HepG2 (cell line): ENCODE results near the gene GPR55. TPM values are rescaled to one million over a fixed set of nuclear protein-coding genes. Genes with fewer than 3 reads are reported as not detected.
A peak's percentile ranks its signal among the peaks of the same experiment; 100 is the strongest.

Experiments
- ATAC-seq: fragments of 200-7000 bp; cut with Tn5 transposase; 3 replicates; pipeline ENCODE4 v1.9.1; 2020; ENCODE audit warnings: mild to moderate bottlenecking, moderate library complexity
- BruUV-seq: library from RNA; stranded (reverse); fragments of 400-500 nt; replicated peaks from 2 replicates; lab custom pipeline; 2021; lab: Mats Ljungman, UMichigan
- CTCF ChIA-PET: fragments of 300-600 bp; formaldehyde crosslinking; extraction: SDS; loops from one replicate; lab custom pipeline; 2021; ENCODE audit warnings: low total read pairs, inconsistent platforms, low intra/inter-chr PET ratio; lab: Yijun Ruan, JAX
- POLR2A ChIA-PET: fragments of 350-600 bp; sonication (Branson Sonifier 250); formaldehyde crosslinking; loops from one replicate; lab custom pipeline; 2020; ENCODE audit warnings: antibody characterized with exemption, inconsistent platforms; lab: Yijun Ruan, JAX
- DNase-seq: peaks from one replicate; pipeline ENCODE4 v3.0.0-alpha.2; 2015; ENCODE audit warnings: low spot score
- FAIRE-seq: peaks from 3 replicates; lab custom pipeline; 2011; peaks lifted over from hg19 to GRCh38; lab: Jason Lieb, UNC
- H2AFZ ChIP-seq: one replicate; pipeline ENCODE4 v1.6.1; 2011; ENCODE audit warnings: low read length, inconsistent platforms
- H3K27ac ChIP-seq: fragments of 300-600 bp; 3 replicates; pipeline ENCODE4 v1.8.0; 2011; ENCODE audit warnings: mixed run types, mild to moderate bottlenecking, mixed read lengths, low read length, inconsistent platforms; ENCODE audit not compliant: insufficient read depth; ENCODE audit errors: extremely low read length
- H3K27me3 ChIP-seq, 2 experiments: fragments of 200-600 bp in 1 of 2; 2 replicates in 1 of 2; 3 replicates in 1 of 2; pipeline versions ENCODE4 v1.6.0 to v1.8.0; 2011; ENCODE audit warnings: low read length in 2 of 2, mild to moderate bottlenecking in 2 of 2, moderate library complexity in 2 of 2, inconsistent platforms in 1 of 2; ENCODE audit not compliant: insufficient read depth in 2 of 2, control insufficient read depth in 1 of 2
- H3K36me3 ChIP-seq, 2 experiments: fragments of 200-600 bp in 1 of 2; replicated peaks in 1 of 2; 2 replicates in 1 of 2; 3 replicates in 1 of 2; pipeline versions ENCODE4 v1.5.1 to v1.8.0; 2011; ENCODE audit warnings: low read length in 2 of 2, inconsistent platforms in 1 of 2; ENCODE audit not compliant: insufficient read depth in 2 of 2, control insufficient read depth in 1 of 2
- H3K4me1 ChIP-seq: 2 replicates; pipeline ENCODE4 v1.5.1; 2012; ENCODE audit warnings: low read length, inconsistent platforms; ENCODE audit not compliant: insufficient read depth
- H3K4me2 ChIP-seq: 2 replicates; pipeline ENCODE4 v1.6.0; 2011; ENCODE audit warnings: low read depth, low read length, inconsistent platforms
- H3K4me3 ChIP-seq, 3 experiments: fragments of 200-600 bp in 1 of 3; sonication (generic), shearing (Covaris generic) in 1 of 3; replicated peaks in 1 of 3; 2 replicates each; pipeline ENCODE4 v1.5.1; 2011 to 2016; ENCODE audit warnings: low read length in 3 of 3, inconsistent platforms in 2 of 3, low read depth in 2 of 3, mild to moderate bottlenecking in 2 of 3, control low read depth in 1 of 3, mixed read lengths in 1 of 3; ENCODE audit not compliant: insufficient read depth in 1 of 3
- H3K79me2 ChIP-seq: one replicate; pipeline ENCODE4 v1.6.1; 2011; ENCODE audit warnings: low read length, inconsistent platforms; ENCODE audit not compliant: insufficient read depth
- H3K9ac ChIP-seq: 2 replicates; pipeline ENCODE4 v1.6.0; 2011; ENCODE audit warnings: mild to moderate bottlenecking, low read depth, low read length, inconsistent platforms; ENCODE audit not compliant: insufficient read depth
- H3K9me3 ChIP-seq: 2 replicates; pipeline ENCODE4 v1.5.1; 2012; ENCODE audit warnings: mild to moderate bottlenecking, low read length
- H4K20me1 ChIP-seq: 2 replicates; pipeline ENCODE4 v1.6.0; 2011; ENCODE audit warnings: inconsistent platforms, mild to moderate bottlenecking, low read length, moderate library complexity; ENCODE audit not compliant: insufficient read depth
- CREB1 ChIP-seq, 2 experiments: fragments of 450-650 bp in 1 of 2; IDR thresholded peaks; 2 replicates each; pipeline ENCODE4 v1.6.1; 2016 to 2017; ENCODE audit warnings: control low read depth in 1 of 2, mild to moderate bottlenecking in 1 of 2, missing compliant biosample characterization in 1 of 2, missing genetic modification characterization in 1 of 2
- PHF5A ChIP-seq: IDR thresholded peaks from one replicate; pipeline ENCODE4 v1.6.1; 2018; ENCODE audit warnings: low read depth, missing genetic modification reagents; ENCODE audit not compliant: unreplicated experiment
- TCF7L2 ChIP-seq: IDR thresholded peaks from 2 replicates; pipeline ENCODE4 v1.6.1; 2011; ENCODE audit warnings: mild to moderate bottlenecking, low read depth, low read length, moderate library complexity
- WGBS: methylation state at CpG from one replicate; pipeline ENCODE4 v1.1.6; 2017; ENCODE audit warnings: low lambda C conversion rate; 5-methylcytosine and 5-hydroxymethylcytosine counted together
- in situ Hi-C: cut with HindIII; loops from 2 replicates; pipeline ENCODE4 v1.10.0; 2017; ENCODE audit warnings: low pct_unique_long_range_greater_than_20kb; ENCODE audit not compliant: extremely low pct_ligation_motif_present
- intact Hi-C: fragments of 100-400 bp; cut with micrococcal nuclease; formaldehyde crosslinking; loops from one replicate; pipeline ENCODE4 v1.10.0; 2022; ENCODE audit not compliant: unreplicated experiment
- polyA plus RNA-seq, 8 experiments: library from polyadenylated mRNA; depleted of rRNA in 3 of 8; stranded (reverse) in 7 of 8; unstranded in 1 of 8; fragments of >200 nt; fragmentation: Illumina TruSeq in 4 of 8; extraction: Trizol in 4 of 8; gene quantifications; 2 replicates each; pipeline versions ENCODE4 v1.2.1 to v1.2.3, GENCODE V29; 2011 to 2016; ENCODE audit warnings: low read depth in 4 of 8, missing spikeins in 1 of 8, mixed read lengths in 1 of 8; ENCODE audit not compliant: insufficient read depth in 1 of 8
- total RNA-seq, 5 experiments: library from RNA; depleted of rRNA; stranded (reverse); fragments of >200 nt; fragmentation: Illumina TruSeq; extraction: Trizol; gene quantifications; 2 replicates each; pipeline ENCODE4 v1.2.3, GENCODE V29; 2016; ENCODE audit warnings: low read depth in 1 of 5

GPR55 gene
- total and polyA plus RNA-seq, 2 of the 13 experiments (the other 11 are each of a cell fraction or from before 2014, with no cell fraction given), result not detected

GRCh38 chr2:230921806-230922595, 3.0 kb downstream of the GPR55 start:
- CTCF ChIA-PET, result no interaction called here
- WGBS, result 9% methylated on average over 11 of the region's 11 CpGs

GRCh38 chr2:230920167-230920566, 4.9 kb downstream of the GPR55 start:
- no peaks in the 10 kb centered on the region for H3K79me2 ChIP-seq
- in situ Hi-C loops, result no loop called here
- TF ChIP-seq PHF5A, result no peak
- intact Hi-C loops, result loop anchor here (2.0 to 5.0 kb wide), 2 partner anchors 55 to 73 kb away; partner anchors contain the start of gene ITM2C
- H3K9me3 ChIP-seq, result no peaks in the 10 kb centered on the region
- 2% methylated on average over 2 of the region's 2 CpGs for WGBS
- H3K27me3 ChIP-seq, result peaks cover 5 to 34% of the 10 kb centered on the region in 2 experiments; a peak in 3 of 5 replicates
- ChIA-PET POLR2A (no interaction called here), CTCF (no interaction called here)
- H3K27ac ChIP-seq, result no peak overlapping the region
- H3K4me1 ChIP-seq, result no peaks in the 10 kb centered on the region
- no peaks in the 10 kb centered on the region for H4K20me1 ChIP-seq
- no peak for FAIRE-seq
- H3K9ac ChIP-seq, result no peak overlapping the region
- ATAC-seq, result no peak
- no peak overlapping the region for H3K4me2 ChIP-seq
- no peak for DNase-seq
- no peak overlapping the region for H2AFZ ChIP-seq
- no TSS peak for BruUV-seq
- no peak overlapping the region for H3K4me3 ChIP-seq
- H3K36me3 ChIP-seq, result no peaks in the 10 kb centered on the region

More at GRCh38 chr2:230921806-230922595, 3.0 kb downstream of the GPR55 start:
- FAIRE-seq (no peak), DNase-seq (no peak), ATAC-seq (no peak)
- Histone ChIP-seq H4K20me1 (no peaks in the 10 kb centered on the region), H3K4me1 (no peaks in the 10 kb centered on the region), H3K4me2 (no peak overlapping the region), H3K79me2 (no peaks in the 10 kb centered on the region), H2AFZ (no peak overlapping the region), H3K36me3 (no peaks in the 10 kb centered on the region), H3K27ac (no peak overlapping the region), H3K9ac (no peak overlapping the region), H3K9me3 (no peaks in the 10 kb centered on the region), H3K27me3 (peaks cover 2 to 35% of the 10 kb centered on the region in 2 experiments; a peak in 3 of 5 replicates), H3K4me3 (no peak overlapping the region)
- TF ChIP-seq TCF7L2, result no peak
- peak; percentile 68 for TF ChIP-seq CREB1 (IDR thresholded peaks at IDR 0.05)
- no peak for TF ChIP-seq CREB1 (CRISPR knock-in tag; IDR thresholded peaks at IDR 0.05)
- intact Hi-C loops, result loop anchor here (2.0 to 5.0 kb wide), 2 partner anchors 57 to 75 kb away; partner anchors contain the start of gene ITM2C
- BruUV-seq, result no TSS peak
- POLR2A ChIA-PET, result no interaction called here
- in situ Hi-C loops, result no loop called here
